Cardiac fibroblast (primary cell): Measurements from ENCODE around the gene MRPS12.

Source experiments
- DNase-seq, 2 donors: peaks; one replicate each; pipeline versions ENCODE4 v3.0.0 to v3.0.0-alpha.2; 2010; ENCODE audit warnings: low read depth in 2 of 2
- H3K4me3 ChIP-seq, 2 donors: replicated peaks in 1 of 2; 1 replicate in 1 of 2; 2 replicates in 1 of 2; pipeline ENCODE4 v1.5.1; 2011; ENCODE audit warnings: low read depth in 2 of 2, low read length in 2 of 2, mild to moderate bottlenecking in 2 of 2, moderate library complexity in 1 of 2
- CTCF ChIP-seq: IDR thresholded peaks from one replicate; pipeline ENCODE4 v1.5.1; 2011; ENCODE audit warnings: low read depth, mild to moderate bottlenecking, low read length, inconsistent platforms

MRPS12 gene

GRCh38 chr19:38917516-38917915, 13.2 kb upstream of the MRPS12 start:
- no peak for TF ChIP-seq CTCF
- DNase-seq = no peak
- H3K4me3 ChIP-seq = no peak overlapping the region

GRCh38 chr19:38917921-38918491, 12.7 kb upstream of the MRPS12 start:
- DNase-seq = no peak
- no peak overlapping the region for H3K4me3 ChIP-seq
- TF ChIP-seq CTCF = no peak

- no peak overlapping the region for H3K4me3 ChIP-seq
- TF ChIP-seq CTCF = no peak
- no peak for DNase-seq
These were observed 12.2 kb upstream of the MRPS12 start for GRCh38 chr19:38918526-38918925.

GRCh38 chr19:38919837-38920601, 10.7 kb upstream of the MRPS12 start:
- H3K4me3 ChIP-seq = no peak overlapping the region
- DNase-seq = no peak
- no peak for TF ChIP-seq CTCF

GRCh38 chr19:38920602-38921419, 9.9 kb upstream of the MRPS12 start:
- DNase-seq = no peak
- H3K4me3 ChIP-seq = no peak overlapping the region
- no peak for TF ChIP-seq CTCF

- TF ChIP-seq CTCF = no peak
- no peak for DNase-seq
- H3K4me3 ChIP-seq = no peak overlapping the region
These were observed 9.1 kb upstream of the MRPS12 start for GRCh38 chr19:38921420-38922274.
